K562 (cell line): ENCODE data around the gene ADGRG1. TPM values are rescaled to one million over a fixed set of nuclear protein-coding genes. Genes with fewer than 3 reads are reported as not detected.

Source experiments
- CBX2 ChIP-seq: fragments of 200-600 bp; sonication (generic); IDR thresholded peaks from one replicate; pipeline ENCODE4 v1.6.1; 2012; ENCODE audit warnings: mild to moderate bottlenecking, low read length, inconsistent platforms; ENCODE audit not compliant: insufficient read depth, poor library complexity, severe bottlenecking
- CBX8 ChIP-seq: fragments of 200-600 bp; sonication (generic); IDR thresholded peaks from 2 replicates; pipeline ENCODE4 v1.6.1; 2012; ENCODE audit warnings: borderline replicate concordance, mixed run types, low read depth, mild to moderate bottlenecking, moderate library complexity, mixed read lengths, low read length, control low read depth, inconsistent platforms; ENCODE audit not compliant: poor library complexity, severe bottlenecking; ENCODE audit errors: extremely low read depth
- CHD1 ChIP-seq: fragments of 200-600 bp; sonication (generic); IDR thresholded peaks from one replicate; pipeline ENCODE4 v1.6.1; 2012; ENCODE audit warnings: mild to moderate bottlenecking, moderate library complexity, low read length, inconsistent platforms
- CHD2 ChIP-seq: IDR thresholded peaks from 2 replicates; pipeline ENCODE4 v1.6.1; 2011; ENCODE audit warnings: low read depth, low read length
- FOSL1 ChIP-seq: fragments of 200-800 bp; sonication (Bioruptor generic); conservative IDR thresholded peaks from 2 replicates; pipeline ENCODE4 v1.6.1; 2016; ENCODE audit warnings: missing genetic modification characterization, missing compliant biosample characterization
- FOXA3 ChIP-seq, 2 experiments: fragments of 450-650 bp in 1 of 2; sonication (generic) in 1 of 2; formaldehyde crosslinking; IDR thresholded peaks in 1 of 2; conservative IDR thresholded peaks in 1 of 2; 2 replicates each; pipeline versions ENCODE4 v1.4.0 to v1.8.0; 2020 to 2022; ENCODE audit warnings: mild to moderate bottlenecking in 2 of 2, missing genetic modification reagents in 1 of 2
- GATAD2A ChIP-seq: fragments of 450-650 bp; IDR thresholded peaks from 2 replicates; pipeline ENCODE4 v1.6.1; 2017
- HDAC2 ChIP-seq: fragments of 450-650 bp; IDR thresholded peaks from 2 replicates; pipeline ENCODE4 v1.6.1; 2016; ENCODE audit warnings: mild to moderate bottlenecking
- MCM3 ChIP-seq: fragments of 450-650 bp; IDR thresholded peaks from 2 replicates; pipeline ENCODE4 v1.6.1; 2016
- MECOM ChIP-seq: fragments of 250-450 bp; sonication (Bioruptor Pico); IDR thresholded peaks from 2 replicates; pipeline ENCODE4 v1.8.0; 2022; ENCODE audit warnings: inconsistent platforms
- NBN ChIP-seq: fragments of 450-650 bp; IDR thresholded peaks from 2 replicates; pipeline ENCODE4 v1.6.1; 2016; ENCODE audit warnings: low read depth, mild to moderate bottlenecking
- SETDB1 ChIP-seq: IDR thresholded peaks from one replicate; pipeline ENCODE4 v1.6.1; 2012; ENCODE audit warnings: low read length, control low read depth, inconsistent platforms
- TCF3 ChIP-seq: sonication (generic); formaldehyde crosslinking; IDR thresholded peaks from 2 replicates; pipeline ENCODE4 v1.4.0; 2020; ENCODE audit warnings: mild to moderate bottlenecking, missing genetic modification reagents
- ZBED1 ChIP-seq: IDR thresholded peaks from 2 replicates; pipeline ENCODE4 v1.6.1; 2014
- ZBTB40 ChIP-seq, 2 experiments: fragments of 450-650 bp in 1 of 2; sonication (generic) in 1 of 2; formaldehyde crosslinking in 1 of 2; IDR thresholded peaks; 2 replicates each; pipeline versions ENCODE4 v1.7.1 to v1.9.0; 2016 to 2022; ENCODE audit warnings: inconsistent platforms in 1 of 2, mild to moderate bottlenecking in 1 of 2, missing genetic modification reagents in 1 of 2
- ZBTB8A ChIP-seq: fragments of 450-650 bp; IDR thresholded peaks from 2 replicates; pipeline ENCODE4 v1.6.1; 2018; ENCODE audit warnings: mild to moderate bottlenecking, moderate library complexity; ENCODE audit not compliant: partially characterized antibody
- ZNF134 ChIP-seq: fragments of 250-450 bp; sonication (Bioruptor Pico); conservative IDR thresholded peaks from 2 replicates; pipeline ENCODE4 v1.4.0; 2020
- ZNF140 ChIP-seq: fragments of 250-450 bp; sonication (Bioruptor Pico); IDR thresholded peaks from 2 replicates; pipeline ENCODE4 v1.8.0; 2021; ENCODE audit warnings: moderate library complexity, mild to moderate bottlenecking, inconsistent platforms
- ZNF75A ChIP-seq: fragments of 450-650 bp; formaldehyde crosslinking; IDR thresholded peaks from 2 replicates; pipeline ENCODE4 v1.4.0; 2020; ENCODE audit warnings: mild to moderate bottlenecking
- ZNF764 ChIP-seq: fragments of 250-450 bp; sonication (Bioruptor Pico); IDR thresholded peaks from 2 replicates; pipeline ENCODE4 v1.4.0; 2020; ENCODE audit warnings: low read depth, mild to moderate bottlenecking, moderate library complexity
- polyA plus RNA-seq, 8 experiments: library from polyadenylated mRNA; depleted of rRNA in 4 of 8; stranded (reverse) in 5 of 8; unstranded in 3 of 8; fragments of >200 nt; fragmentation: Nextera tagmentation in 2 of 8; fragmentation: Illumina TruSeq in 1 of 8; extraction: Ambion mirVana in 2 of 8; extraction: Trizol in 1 of 8; gene quantifications; 2 replicates each; pipeline versions ENCODE4 v1.2.1 to v1.2.3, GENCODE V29; 2011 to 2014; ENCODE audit warnings: inconsistent platforms in 1 of 8, missing spikeins in 1 of 8
- total RNA-seq, 7 experiments: library from RNA; depleted of rRNA in 6 of 7; stranded (reverse); fragments of >200 nt in 6 of 7; fragmentation: Illumina TruSeq in 2 of 7; extraction: Trizol in 2 of 7; gene quantifications; 2 replicates each; pipeline versions ENCODE4 v1.2.1 to v1.2.3, GENCODE V29; 2011 to 2021; ENCODE audit warnings: low replicate concordance in 1 of 7

Gene ADGRG1
- total and polyA plus RNA-seq, 9 of the 15 experiments (the other 6 are each of a cell fraction or from before 2014, with no cell fraction given), result 0.04 to 0.31 (median 0.16) TPM; not detected in 6

GRCh38 chr16:57694725-57695679, 66.6 kb downstream of the ADGRG1 start, which contains the start of gene DRC7 (continued):
- TF ChIP-seq ZNF764 (CRISPR knock-in tag) (no peak), ZBTB8A (no peak), ZNF75A (CRISPR knock-in tag) (no peak), TCF3 (no peak), CHD1 (no peak), CHD2 (no peak), GATAD2A (no peak), CBX2 (no peak), SETDB1 (no peak), ZBED1 (no peak), NBN (peak; percentile 35; the same call in 1 of the 2 replicates), FOXA3 (CRISPR knock-in tag; conservative IDR thresholded peaks at IDR 0.05 in 1 of 2, IDR thresholded peaks at IDR 0.05 in 1 of 2) (no peak), ZBTB40 (IDR thresholded peaks at IDR 0.05) (peak; percentile 82), ZBTB40 (CRISPR knock-in tag; IDR thresholded peaks at IDR 0.05) (no peak), ZNF140 (CRISPR knock-in tag) (no peak), MECOM (CRISPR knock-in tag) (no peak), MCM3 (no peak), ZNF134 (no peak), HDAC2 (no peak), FOSL1 (tag) (no peak), CBX8 (no peak)
